RCC 7860 (cell line): ENCODE results near the gene TPH2.

Experiments used
- DNase-seq: peaks from one replicate; pipeline ENCODE4 v3.0.0-alpha.2; 2015; ENCODE audit warnings: low spot score
- FAIRE-seq: peaks from 2 replicates; lab custom pipeline; 2012; peaks lifted over from hg19 to GRCh38; lab: Jason Lieb, UNC

The TPH2 gene

GRCh38 chr12:72030277-72030676, 91.6 kb downstream of the TPH2 start:
- DNase-seq = no peak
- no peak for FAIRE-seq

- no peak for DNase-seq
Measured at GRCh38 chr12:72031066-72031465, 92.4 kb downstream of the TPH2 start.

GRCh38 chr12:72033991-72034390, 95.3 kb downstream of the TPH2 start:
- DNase-seq (no peak), FAIRE-seq (no peak)

More at GRCh38 chr12:72031066-72031465, 92.4 kb downstream of the TPH2 start:
- FAIRE-seq = no peak

GRCh38 chr12:72035625-72036024, 97.0 kb downstream of the TPH2 start:
- DNase-seq (no peak), FAIRE-seq (no peak)

- no peak for FAIRE-seq
Measured at GRCh38 chr12:72036393-72036792, 97.7 kb downstream of the TPH2 start.

GRCh38 chr12:72037006-72037795, 98.6 kb downstream of the TPH2 start:
- DNase-seq (no peak), FAIRE-seq (no peak)

More at GRCh38 chr12:72036393-72036792, 97.7 kb downstream of the TPH2 start:
- no peak for DNase-seq

DNA sequence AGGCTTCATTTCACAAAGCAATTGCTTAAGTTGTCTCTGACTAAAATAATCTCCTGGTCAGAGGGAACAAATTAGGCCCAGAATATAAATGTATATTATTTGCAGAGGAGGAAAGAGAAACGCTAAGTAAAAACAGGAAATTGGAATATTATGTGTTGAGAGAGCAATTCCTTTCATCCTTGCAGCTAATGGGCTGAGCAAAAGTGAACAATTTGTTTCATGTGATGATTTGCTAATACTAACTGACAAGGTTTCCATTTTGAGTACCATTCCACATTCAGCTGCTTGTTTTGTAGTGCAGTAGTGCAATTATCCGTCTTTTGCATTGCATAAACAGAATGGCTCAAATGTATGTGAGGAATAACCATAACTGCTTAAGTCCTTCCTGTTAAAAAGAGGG, 103.2 kb downstream of the TPH2 start:
- FAIRE-seq = no peak
- no peak for DNase-seq

GRCh38 chr12:72053604-72054003, 115.0 kb downstream of the TPH2 start:
- FAIRE-seq (no peak), DNase-seq (no peak)

- FAIRE-seq = no peak
Measured at GRCh38 chr12:72054511-72054910, 115.9 kb downstream of the TPH2 start.

GRCh38 chr12:72057330-72057914, 118.8 kb downstream of the TPH2 start:
- FAIRE-seq (no peak), DNase-seq (no peak)

More at GRCh38 chr12:72054511-72054910, 115.9 kb downstream of the TPH2 start:
- DNase-seq = no peak

DNA sequence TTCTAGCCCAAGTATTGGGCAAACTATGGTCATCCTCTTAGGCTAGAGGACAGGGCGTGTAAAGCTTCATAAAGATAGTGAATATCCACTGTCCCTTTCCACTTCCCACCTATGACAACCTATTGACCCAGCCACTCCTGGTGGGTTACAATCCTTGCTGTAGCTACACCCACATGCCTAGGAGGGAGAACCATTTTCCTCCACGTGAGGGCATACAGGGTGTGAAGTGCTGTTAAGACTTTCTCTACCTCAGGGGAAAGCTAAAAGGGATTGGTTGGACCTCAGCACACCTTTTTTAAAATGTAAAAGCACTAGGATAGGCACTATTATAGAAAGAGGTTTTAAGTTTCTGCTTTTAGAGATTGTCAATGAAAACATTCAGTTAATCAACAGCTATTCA, 124.4 kb downstream of the TPH2 start:
- DNase-seq (no peak), FAIRE-seq (no peak)

GRCh38 chr12:72071030-72071429, 132.4 kb downstream of the TPH2 start:
- DNase-seq (no peak), FAIRE-seq (no peak)

DNA sequence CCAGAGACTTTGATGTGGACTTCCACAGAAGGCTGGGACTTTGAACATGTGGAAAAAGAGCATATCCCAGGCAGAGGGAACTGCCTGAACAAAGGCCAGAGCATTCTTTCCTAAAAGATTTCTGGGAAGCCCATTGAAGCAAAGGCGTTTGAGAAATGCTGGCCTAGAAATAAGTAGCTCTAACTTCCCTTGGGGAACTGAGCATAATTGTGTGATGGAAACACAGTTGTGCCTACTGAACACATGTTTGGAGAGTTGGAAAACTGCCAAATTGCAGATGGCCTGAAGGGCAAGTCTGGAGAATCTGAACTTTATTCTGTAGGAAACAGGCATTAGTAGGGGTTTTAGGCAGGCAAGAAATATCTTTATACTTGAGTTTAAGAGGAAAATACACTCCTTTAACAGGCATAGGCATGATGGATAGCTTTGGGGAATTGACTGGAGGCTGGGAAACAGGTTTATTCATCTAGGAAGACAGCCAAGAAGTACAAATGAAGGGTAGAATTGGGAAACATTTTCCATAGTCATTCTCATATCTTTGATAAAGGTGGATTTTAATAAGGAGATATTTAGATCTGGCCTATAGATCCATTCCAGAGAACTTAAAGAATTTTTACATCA, 134.1 kb downstream of the TPH2 start:
- FAIRE-seq (no peak), DNase-seq (no peak)

- DNase-seq = no peak
- no peak for FAIRE-seq
Measured at GRCh38 chr12:72074065-72074464, 135.4 kb downstream of the TPH2 start.

DNA sequence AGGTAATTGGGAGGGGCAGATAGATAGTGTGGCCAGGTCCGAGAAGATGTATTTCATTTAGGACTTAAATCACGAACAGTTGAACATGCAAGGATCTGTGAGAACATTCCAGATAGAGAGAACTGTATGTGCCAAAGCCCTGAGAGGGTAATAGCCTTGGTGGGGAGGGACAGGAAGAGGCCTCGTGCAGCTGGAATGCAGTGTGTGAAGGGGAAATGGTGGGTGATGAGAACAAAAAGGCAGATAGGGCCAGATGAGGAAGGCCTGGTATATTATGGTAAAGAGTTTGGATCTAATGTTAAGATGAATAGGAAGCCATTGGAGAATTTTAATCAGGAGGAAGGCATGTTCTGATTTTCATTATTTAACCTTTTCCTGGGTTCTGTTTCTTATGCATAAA, 136.3 kb downstream of the TPH2 start:
- DNase-seq (no peak), FAIRE-seq (no peak)

- DNase-seq (no peak), FAIRE-seq (no peak)
Measured at GRCh38 chr12:72075401-72075800, 136.8 kb downstream of the TPH2 start.

- DNase-seq (no peak), FAIRE-seq (no peak)
Measured at GRCh38 chr12:72075891-72076557, 137.4 kb downstream of the TPH2 start.

GRCh38 chr12:72076558-72076915, 137.9 kb downstream of the TPH2 start:
- FAIRE-seq = no peak
- no peak for DNase-seq

- FAIRE-seq (no peak), DNase-seq (no peak)
Measured at GRCh38 chr12:72077111-72077820, 138.6 kb downstream of the TPH2 start.

GRCh38 chr12:72081777-72082176, 143.1 kb downstream of the TPH2 start:
- DNase-seq (no peak), FAIRE-seq (no peak)
